Activated gamma-delta T cell (primary cell): ENCODE measurements around the gene BASP1.
"Not testable (repeated sequence)": the region's sequence is repeated elsewhere in the genome, so short reads cannot be mapped to it uniquely, and the experiment has no call there.

Experiments
- DNase-seq: peaks from one replicate; lab custom pipeline; 2025; lab: John Stamatoyannopoulos, UW

Gene BASP1

GRCh38 chr5:17223367-17224185 is 6.1 kb downstream of the BASP1 start:
- DNase-seq = no peak

GRCh38 chr5:17224858-17225511 is 7.6 kb downstream of the BASP1 start:
- DNase-seq = no peak

GRCh38 chr5:17225520-17225919 is 8.1 kb downstream of the BASP1 start:
- no peak for DNase-seq

GRCh38 chr5:17227868-17228267 is 10.4 kb downstream of the BASP1 start:
- DNase-seq = no peak

GRCh38 chr5:17228821-17229291 is 11.4 kb downstream of the BASP1 start:
- DNase-seq = no peak

- DNase-seq = no peak
These were observed 11.9 kb downstream of the BASP1 start for GRCh38 chr5:17229313-17229712.

- no peak for DNase-seq
These were observed 12.8 kb downstream of the BASP1 start for GRCh38 chr5:17230191-17230590.

- DNase-seq = no peak
These were observed 13.5 kb downstream of the BASP1 start for GRCh38 chr5:17230808-17231525.

- no peak for DNase-seq
These were observed 15.0 kb downstream of the BASP1 start for GRCh38 chr5:17232405-17232804.

- no peak for DNase-seq
These were observed 16.1 kb downstream of the BASP1 start for GRCh38 chr5:17233488-17233887.

GRCh38 chr5:17234374-17234773 is 16.9 kb downstream of the BASP1 start:
- no peak for DNase-seq

GRCh38 chr5:17235731-17236330 is 18.4 kb downstream of the BASP1 start:
- no peak for DNase-seq

GRCh38 chr5:17238521-17239041 is 21.1 kb downstream of the BASP1 start:
- DNase-seq = no peak

GRCh38 chr5:17239953-17240352 is 22.5 kb downstream of the BASP1 start:
- DNase-seq = no peak

GRCh38 chr5:17240487-17240886 is 23.1 kb downstream of the BASP1 start:
- no peak for DNase-seq

- DNase-seq = no peak
These were observed 24.2 kb downstream of the BASP1 start for GRCh38 chr5:17241635-17242034.

- no peak for DNase-seq
These were observed 26.0 kb downstream of the BASP1 start for GRCh38 chr5:17243287-17244063.

GRCh38 chr5:17249029-17249634 is 31.7 kb downstream of the BASP1 start:
- no peak for DNase-seq

- DNase-seq = not testable (repeated sequence)
These were observed 32.4 kb downstream of the BASP1 start for GRCh38 chr5:17249841-17250240.

- DNase-seq = no peak
These were observed 35.1 kb downstream of the BASP1 start for GRCh38 chr5:17252543-17252942.
